ENCODE data around the gene MGLL.

MGLL gene

DNA sequence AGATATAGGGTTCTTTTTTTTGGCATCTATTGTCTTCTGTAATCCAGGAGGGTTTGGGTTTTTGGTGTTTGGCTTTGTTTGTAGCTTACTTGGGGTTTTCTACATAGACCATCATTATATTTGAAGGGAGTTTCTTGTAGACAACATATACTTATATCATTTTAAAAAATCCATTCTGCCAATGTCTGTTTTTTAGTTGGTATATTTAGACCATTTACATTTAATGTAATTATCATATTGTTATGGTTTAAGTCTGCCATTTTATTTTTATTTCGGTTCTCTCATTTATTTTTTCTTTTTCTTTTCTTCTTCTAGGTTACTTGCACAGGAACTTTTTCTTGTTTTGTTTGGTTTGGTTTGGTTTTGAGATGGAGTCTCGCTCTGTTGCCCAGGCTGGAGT is 5.5 kb upstream of the MGLL start:
- no peak overlapping the region for H3K4me3 ChIP-seq (ENCODE audit: low read depth, low read length)
- TF ChIP-seq, protein P1, sequence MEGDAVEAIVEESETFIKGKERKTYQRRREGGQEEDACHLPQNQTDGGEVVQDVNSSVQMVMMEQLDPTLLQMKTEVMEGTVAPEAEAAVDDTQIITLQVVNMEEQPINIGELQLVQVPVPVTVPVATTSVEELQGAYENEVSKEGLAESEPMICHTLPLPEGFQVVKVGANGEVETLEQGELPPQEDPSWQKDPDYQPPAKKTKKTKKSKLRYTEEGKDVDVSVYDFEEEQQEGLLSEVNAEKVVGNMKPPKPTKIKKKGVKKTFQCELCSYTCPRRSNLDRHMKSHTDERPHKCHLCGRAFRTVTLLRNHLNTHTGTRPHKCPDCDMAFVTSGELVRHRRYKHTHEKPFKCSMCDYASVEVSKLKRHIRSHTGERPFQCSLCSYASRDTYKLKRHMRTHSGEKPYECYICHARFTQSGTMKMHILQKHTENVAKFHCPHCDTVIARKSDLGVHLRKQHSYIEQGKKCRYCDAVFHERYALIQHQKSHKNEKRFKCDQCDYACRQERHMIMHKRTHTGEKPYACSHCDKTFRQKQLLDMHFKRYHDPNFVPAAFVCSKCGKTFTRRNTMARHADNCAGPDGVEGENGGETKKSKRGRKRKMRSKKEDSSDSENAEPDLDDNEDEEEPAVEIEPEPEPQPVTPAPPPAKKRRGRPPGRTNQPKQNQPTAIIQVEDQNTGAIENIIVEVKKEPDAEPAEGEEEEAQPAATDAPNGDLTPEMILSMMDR (IDR thresholded peaks at IDR 0.05; ENCODE audit: insufficient read depth, low read depth, low read length, missing control alignments) = no peak
- DNase-seq (ENCODE audit: low read depth) = no peak

DNA sequence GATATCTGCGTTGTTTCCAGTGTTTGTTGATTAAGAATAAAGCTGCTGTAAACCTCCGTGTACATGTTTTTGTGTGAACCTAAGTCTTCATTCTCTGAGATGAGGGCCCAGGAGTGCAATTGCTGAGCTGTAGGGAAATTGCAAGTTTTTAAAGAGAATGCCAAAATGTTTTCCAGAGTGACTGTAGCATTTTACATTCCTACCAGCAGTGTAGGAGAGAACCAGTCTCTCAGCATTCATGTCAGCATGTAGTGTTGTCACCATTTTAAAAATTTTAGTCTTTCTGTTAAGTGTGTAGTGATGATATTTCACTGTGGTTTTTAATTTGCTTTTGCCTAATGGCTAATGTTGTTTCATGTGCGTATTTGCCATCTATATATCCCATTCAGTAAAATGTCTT is 3.4 kb upstream of the MGLL start:
- no peak overlapping the region for H3K4me3 ChIP-seq (ENCODE audit: low read depth, low read length)
- TF ChIP-seq, protein P1 (IDR thresholded peaks at IDR 0.05; ENCODE audit: insufficient read depth, low read depth, low read length, missing control alignments) = no peak
- no peak for DNase-seq (ENCODE audit: low read depth)

DNA sequence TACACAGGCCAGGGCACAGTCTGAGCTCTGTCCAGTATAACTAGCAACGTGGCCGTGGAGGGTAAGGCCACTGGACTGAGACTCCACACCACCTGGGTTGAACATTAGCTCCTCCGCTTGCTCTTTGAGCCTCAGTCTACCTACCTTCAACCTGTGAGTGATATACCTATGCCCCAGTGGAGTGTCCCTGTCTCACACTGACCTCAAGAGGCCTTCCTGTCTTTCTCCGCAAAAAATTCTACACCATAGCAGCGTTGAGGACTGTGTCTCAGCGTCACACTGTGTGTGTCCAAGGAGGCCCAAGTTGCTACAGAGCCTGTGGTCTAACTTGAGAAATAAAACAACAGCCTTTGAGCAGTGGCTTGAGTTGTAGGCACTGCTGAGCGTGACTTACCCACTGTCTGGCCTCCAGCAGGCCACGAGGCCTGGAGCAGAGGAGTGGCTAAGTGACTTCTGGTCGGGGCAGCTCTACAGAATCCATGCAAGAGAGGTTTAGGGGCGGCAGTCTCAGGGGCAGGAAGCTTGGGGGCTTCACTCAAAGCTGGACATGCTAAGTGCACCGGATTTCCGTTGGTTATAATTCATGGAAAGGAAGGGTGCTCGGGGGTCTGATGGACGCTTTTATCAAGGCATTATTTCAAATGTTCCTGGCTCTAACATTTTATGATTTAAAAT is 2.0 kb upstream of the MGLL start:
- no peak overlapping the region for H3K4me3 ChIP-seq (ENCODE audit: low read depth, low read length)
- DNase-seq (ENCODE audit: low read depth) = no peak
- TF ChIP-seq, protein P1 (IDR thresholded peaks at IDR 0.05; ENCODE audit: insufficient read depth, low read depth, low read length, missing control alignments) = no peak

DNA sequence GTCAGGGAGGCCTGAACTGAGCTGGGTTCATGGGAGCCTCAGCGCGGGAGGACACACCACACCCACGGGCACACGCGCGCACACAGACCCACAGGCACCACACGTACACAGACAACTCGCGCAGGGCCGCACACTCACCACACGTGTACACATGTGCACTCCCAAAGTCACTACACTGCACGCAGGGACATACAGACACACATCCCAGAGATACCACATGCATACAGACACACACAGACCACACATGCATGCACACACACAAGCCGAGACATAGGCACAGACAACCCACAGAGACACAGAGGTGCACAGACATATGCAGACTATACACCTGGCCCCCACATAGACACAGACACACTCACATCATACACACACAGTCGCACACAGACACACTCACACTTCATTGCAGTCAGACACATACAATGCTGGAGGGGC is 1.1 kb upstream of the MGLL start:
- DNase-seq (ENCODE audit: low read depth) = no peak
- H3K4me3 ChIP-seq (ENCODE audit: low read depth, low read length) = peak overlapping the region; percentile 28
- TF ChIP-seq, protein P1 (IDR thresholded peaks at IDR 0.05; ENCODE audit: insufficient read depth, low read depth, low read length, missing control alignments) = no peak

DNA sequence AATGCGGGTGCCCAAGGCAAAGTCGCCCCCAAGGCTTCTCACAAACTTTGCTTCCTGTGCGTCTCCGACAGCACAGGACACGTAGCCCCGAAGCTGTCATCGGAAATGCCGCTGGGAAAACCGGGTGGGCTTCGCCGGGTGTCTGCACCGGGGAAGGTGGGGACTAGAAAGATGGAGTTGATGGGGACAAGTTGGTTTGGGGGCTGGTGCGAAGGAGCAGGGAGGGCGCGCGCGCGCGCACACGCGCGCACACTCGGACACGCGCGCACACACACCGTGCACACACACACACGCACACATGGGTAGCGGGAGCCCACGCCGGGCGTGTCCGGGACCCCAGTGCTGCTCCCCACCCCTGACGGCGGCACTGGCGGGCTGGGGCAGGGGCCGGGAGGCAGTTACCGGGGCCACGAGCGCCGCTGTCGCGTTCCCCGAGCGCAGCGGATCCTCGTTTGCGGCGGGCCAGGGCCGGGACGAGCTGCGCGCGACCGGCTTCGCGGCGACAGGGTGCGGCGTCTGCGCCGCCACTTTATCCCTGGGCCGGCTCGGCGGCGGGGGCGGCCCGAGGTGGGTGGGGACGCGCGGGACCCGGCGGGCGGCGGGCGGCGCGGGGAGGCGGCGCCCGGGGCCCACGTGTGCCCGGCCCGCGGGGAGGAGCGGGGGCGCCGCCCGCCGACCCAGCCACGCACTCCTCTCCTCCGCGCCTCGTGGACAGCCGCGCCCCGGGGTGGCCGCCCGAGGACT is 539 bp upstream of the MGLL start:
- TF ChIP-seq, protein P1 (IDR thresholded peaks at IDR 0.05; ENCODE audit: insufficient read depth, low read depth, low read length, missing control alignments) = peak; percentile 21
- DNase-seq (ENCODE audit: low read depth) = peak; percentile 81
- H3K4me3 ChIP-seq (ENCODE audit: low read depth, low read length) = peak overlapping the region; percentile 98

DNA sequence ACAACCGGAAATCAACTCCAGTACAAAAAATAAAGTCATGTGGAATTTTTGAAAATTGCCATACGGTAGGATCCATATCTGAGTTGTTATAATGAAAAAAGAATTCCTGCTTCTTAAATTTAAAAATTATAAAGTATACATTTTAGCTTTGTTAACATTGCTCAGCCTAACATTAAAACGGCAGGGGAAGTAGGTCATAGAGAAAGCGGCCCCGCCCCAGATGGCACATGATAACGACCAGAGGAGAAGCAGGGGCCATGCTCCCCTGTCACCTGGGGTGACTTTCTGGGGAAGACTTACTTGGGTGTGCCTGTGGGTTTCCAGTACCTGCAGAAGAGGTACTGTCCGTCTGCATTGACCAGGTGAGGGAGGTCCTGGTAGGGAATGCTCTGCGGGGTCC is 921 bp downstream of the MGLL start:
- peak overlapping the region; percentile 98 for H3K4me3 ChIP-seq (ENCODE audit: low read depth, low read length)
- DNase-seq (ENCODE audit: low read depth) = peak; percentile 60
- TF ChIP-seq, protein P1 (IDR thresholded peaks at IDR 0.05; ENCODE audit: insufficient read depth, low read depth, low read length, missing control alignments) = no peak
